Neural cell (in vitro differentiated cells): ENCODE data around the gene SLC23A1.

Source experiments
- EP300 ChIP-seq: fragments of 450-650 bp; conservative IDR thresholded peaks from 2 replicates; pipeline ENCODE4 v1.6.1; 2014; ENCODE audit warnings: antibody characterized with exemption, mild to moderate bottlenecking, moderate library complexity; ENCODE audit not compliant: poor library complexity, severe bottlenecking
- EZH2 ChIP-seq: fragments of 200-600, 300-800 bp; shearing (Covaris generic), sonication (generic); IDR thresholded peaks from 2 replicates; pipeline ENCODE4 v1.6.1; 2014; ENCODE audit warnings: antibody characterized with exemption, low read length, borderline replicate concordance, mild to moderate bottlenecking; ENCODE audit not compliant: insufficient read depth, poor library complexity, severe bottlenecking
- MXI1 ChIP-seq: fragments of 450-650 bp; conservative IDR thresholded peaks from 2 replicates; pipeline ENCODE4 v1.6.1; 2014; ENCODE audit warnings: antibody characterized with exemption, mild to moderate bottlenecking; ENCODE audit not compliant: poor library complexity, severe bottlenecking
- POLR2AphosphoS5 ChIP-seq: IDR thresholded peaks from 2 replicates; pipeline ENCODE4 v1.6.1; 2012
- RAD21 ChIP-seq: fragments of 450-650 bp; conservative IDR thresholded peaks from 2 replicates; pipeline ENCODE4 v1.6.1; 2014; ENCODE audit warnings: antibody characterized with exemption, mild to moderate bottlenecking, moderate library complexity
- SMC3 ChIP-seq: fragments of 450-650 bp; conservative IDR thresholded peaks from 2 replicates; pipeline ENCODE4 v1.6.1; 2014; ENCODE audit warnings: antibody characterized with exemption, mild to moderate bottlenecking, moderate library complexity; ENCODE audit not compliant: poor library complexity
- TAF1 ChIP-seq: IDR thresholded peaks from 2 replicates; pipeline ENCODE4 v1.6.1; 2012; ENCODE audit warnings: low read depth
- TF ChIP-seq, protein P1 (sequence below): fragments of 450-650 bp; IDR thresholded peaks from 2 replicates; pipeline ENCODE4 v1.5.1; 2014; ENCODE audit warnings: antibody characterized with exemption, mild to moderate bottlenecking, moderate library complexity; ENCODE audit not compliant: poor library complexity, severe bottlenecking
- TF ChIP-seq, protein P2 (sequence below): IDR thresholded peaks from 2 replicates; pipeline ENCODE4 v1.6.1; 2012; ENCODE audit warnings: borderline replicate concordance

DNA sequence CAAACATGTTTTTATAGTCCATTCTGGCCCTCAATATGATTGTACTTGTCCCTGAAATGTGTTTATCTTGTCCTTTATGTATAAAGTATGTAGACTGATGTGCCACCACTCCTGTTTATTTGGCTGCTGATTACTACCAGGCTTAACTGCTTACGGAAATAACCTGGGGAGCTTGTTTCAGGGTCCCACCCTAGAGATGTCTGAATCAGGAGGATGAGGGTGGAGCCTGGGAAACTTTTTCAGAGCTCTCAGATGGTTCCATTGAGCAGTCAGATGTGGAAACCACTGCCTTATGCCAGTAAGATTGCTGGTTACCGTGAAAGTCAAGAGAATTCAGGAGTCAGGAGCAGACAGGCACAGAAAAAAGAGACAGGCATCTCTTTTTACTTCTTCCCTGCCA is 19.2 kb downstream of the SLC23A1 start:
- TF ChIP-seq, protein P1, sequence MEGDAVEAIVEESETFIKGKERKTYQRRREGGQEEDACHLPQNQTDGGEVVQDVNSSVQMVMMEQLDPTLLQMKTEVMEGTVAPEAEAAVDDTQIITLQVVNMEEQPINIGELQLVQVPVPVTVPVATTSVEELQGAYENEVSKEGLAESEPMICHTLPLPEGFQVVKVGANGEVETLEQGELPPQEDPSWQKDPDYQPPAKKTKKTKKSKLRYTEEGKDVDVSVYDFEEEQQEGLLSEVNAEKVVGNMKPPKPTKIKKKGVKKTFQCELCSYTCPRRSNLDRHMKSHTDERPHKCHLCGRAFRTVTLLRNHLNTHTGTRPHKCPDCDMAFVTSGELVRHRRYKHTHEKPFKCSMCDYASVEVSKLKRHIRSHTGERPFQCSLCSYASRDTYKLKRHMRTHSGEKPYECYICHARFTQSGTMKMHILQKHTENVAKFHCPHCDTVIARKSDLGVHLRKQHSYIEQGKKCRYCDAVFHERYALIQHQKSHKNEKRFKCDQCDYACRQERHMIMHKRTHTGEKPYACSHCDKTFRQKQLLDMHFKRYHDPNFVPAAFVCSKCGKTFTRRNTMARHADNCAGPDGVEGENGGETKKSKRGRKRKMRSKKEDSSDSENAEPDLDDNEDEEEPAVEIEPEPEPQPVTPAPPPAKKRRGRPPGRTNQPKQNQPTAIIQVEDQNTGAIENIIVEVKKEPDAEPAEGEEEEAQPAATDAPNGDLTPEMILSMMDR: no peak
- TF ChIP-seq POLR2AphosphoS5 (no peak), EP300 (no peak), EZH2 (no peak), MXI1 (no peak), RAD21 (no peak), SMC3 (no peak), TAF1 (no peak)
- TF ChIP-seq, protein P2, sequence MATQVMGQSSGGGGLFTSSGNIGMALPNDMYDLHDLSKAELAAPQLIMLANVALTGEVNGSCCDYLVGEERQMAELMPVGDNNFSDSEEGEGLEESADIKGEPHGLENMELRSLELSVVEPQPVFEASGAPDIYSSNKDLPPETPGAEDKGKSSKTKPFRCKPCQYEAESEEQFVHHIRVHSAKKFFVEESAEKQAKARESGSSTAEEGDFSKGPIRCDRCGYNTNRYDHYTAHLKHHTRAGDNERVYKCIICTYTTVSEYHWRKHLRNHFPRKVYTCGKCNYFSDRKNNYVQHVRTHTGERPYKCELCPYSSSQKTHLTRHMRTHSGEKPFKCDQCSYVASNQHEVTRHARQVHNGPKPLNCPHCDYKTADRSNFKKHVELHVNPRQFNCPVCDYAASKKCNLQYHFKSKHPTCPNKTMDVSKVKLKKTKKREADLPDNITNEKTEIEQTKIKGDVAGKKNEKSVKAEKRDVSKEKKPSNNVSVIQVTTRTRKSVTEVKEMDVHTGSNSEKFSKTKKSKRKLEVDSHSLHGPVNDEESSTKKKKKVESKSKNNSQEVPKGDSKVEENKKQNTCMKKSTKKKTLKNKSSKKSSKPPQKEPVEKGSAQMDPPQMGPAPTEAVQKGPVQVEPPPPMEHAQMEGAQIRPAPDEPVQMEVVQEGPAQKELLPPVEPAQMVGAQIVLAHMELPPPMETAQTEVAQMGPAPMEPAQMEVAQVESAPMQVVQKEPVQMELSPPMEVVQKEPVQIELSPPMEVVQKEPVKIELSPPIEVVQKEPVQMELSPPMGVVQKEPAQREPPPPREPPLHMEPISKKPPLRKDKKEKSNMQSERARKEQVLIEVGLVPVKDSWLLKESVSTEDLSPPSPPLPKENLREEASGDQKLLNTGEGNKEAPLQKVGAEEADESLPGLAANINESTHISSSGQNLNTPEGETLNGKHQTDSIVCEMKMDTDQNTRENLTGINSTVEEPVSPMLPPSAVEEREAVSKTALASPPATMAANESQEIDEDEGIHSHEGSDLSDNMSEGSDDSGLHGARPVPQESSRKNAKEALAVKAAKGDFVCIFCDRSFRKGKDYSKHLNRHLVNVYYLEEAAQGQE: no peak
